Fibroblast of upper back skin (primary cell): ENCODE data around the gene ARMH4.
"Not testable (repeated sequence)": the region's sequence is repeated elsewhere in the genome, so short reads cannot be mapped to it uniquely, and the experiment has no call there.

Experiments used
- DNase-seq: peaks from one replicate; pipeline ENCODE4 v3.0.0-alpha.2; 2013

ARMH4 gene

DNA sequence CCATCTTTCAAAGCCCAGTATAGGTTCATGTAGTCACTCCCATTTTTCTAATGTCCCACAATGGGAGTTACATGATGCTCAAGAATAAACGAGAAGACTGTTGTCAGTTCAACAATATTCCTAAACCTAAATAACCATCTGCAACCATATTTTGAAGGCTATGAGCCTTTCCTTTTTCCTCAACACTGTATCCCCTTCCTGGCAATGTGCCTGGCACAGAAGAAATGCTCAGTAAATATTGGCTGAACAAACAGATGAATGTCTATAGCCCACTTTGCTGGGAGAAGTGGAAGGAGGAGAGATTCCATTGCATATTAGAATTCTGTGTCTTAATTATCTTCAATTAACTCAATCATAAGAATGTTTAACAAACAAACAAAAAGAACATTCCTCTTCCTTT lies 6.1 kb downstream of the ARMH4 start:
- DNase-seq, result no peak

DNA sequence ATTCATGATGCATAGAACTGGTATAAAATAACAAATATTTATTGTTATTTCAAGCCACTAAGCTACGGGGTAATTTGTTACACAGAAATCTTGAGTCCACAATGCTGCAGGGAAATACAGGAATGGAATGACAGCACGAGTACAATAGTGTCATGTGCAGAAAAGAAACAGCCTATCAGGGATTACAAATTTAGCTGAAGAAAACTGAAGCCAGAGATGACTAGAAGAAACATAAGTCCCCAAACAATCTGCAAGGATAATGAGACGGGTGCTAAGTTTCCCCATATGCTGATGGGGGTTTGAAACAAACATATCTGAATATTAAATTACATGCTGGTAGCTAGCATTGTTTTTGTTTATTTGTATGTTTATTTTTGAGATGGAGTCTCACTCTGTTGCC lies 8.9 kb downstream of the ARMH4 start:
- DNase-seq, result no peak

GRCh38 chr14:58141893-58142292 lies 10.1 kb downstream of the ARMH4 start:
- no peak for DNase-seq

- DNase-seq, result no peak
These were observed 13.1 kb downstream of the ARMH4 start for GRCh38 chr14:58138714-58139482.

GRCh38 chr14:58138031-58138713 lies 13.8 kb downstream of the ARMH4 start:
- no peak for DNase-seq

GRCh38 chr14:58133739-58134138 lies 18.3 kb downstream of the ARMH4 start:
- DNase-seq, result peak; percentile 75

DNA sequence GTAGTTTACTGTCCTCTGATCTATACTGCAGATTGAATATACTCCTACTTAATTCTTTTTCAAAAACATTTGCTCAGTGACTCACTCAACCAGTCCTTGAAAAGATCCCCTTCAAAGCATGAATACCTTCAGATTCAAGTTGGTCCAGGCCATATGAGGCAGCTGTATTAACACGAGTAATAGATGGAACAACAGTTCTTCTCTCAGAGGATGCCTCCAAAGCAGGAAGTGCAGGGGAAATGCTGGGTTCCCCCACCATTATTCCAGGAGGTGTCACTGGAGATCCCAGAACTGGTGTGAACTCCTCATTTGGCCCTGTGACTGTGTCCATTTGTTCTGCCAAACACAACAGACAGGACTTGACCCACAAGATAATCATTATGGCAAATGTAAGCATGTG lies 20.6 kb downstream of the ARMH4 start:
- peak; percentile 50 for DNase-seq

DNA sequence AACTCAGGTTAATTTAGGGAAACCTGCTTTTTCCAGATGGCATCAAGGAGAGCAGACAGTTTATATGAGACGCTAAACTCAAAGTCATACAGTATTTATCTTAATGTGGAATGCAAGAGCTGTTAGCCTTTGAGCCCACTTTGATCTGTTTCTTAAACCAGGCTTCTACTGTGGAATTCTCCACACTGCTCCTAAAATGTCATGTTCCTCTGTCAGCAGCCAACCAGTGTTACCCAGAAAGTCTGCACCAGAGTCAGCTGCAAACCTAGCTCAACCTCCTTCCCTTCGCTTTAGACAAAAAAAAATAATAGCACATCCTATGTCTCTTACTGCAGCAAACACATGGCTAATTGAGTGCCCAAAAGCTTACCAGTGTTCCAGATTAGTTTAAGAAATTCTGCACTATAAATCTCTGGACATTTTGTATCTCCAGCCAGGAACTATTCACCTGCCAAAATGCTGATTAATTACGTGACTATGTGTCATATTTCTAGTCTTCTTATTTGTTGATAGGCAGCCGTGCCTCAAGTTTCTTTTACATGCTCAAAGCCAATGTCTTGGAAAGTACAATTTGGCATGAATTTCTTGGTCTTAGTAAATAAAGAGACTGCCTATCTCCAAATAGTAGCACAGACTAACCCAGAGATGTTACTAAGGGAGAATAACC lies 21.8 kb downstream of the ARMH4 start:
- DNase-seq, result no peak

DNA sequence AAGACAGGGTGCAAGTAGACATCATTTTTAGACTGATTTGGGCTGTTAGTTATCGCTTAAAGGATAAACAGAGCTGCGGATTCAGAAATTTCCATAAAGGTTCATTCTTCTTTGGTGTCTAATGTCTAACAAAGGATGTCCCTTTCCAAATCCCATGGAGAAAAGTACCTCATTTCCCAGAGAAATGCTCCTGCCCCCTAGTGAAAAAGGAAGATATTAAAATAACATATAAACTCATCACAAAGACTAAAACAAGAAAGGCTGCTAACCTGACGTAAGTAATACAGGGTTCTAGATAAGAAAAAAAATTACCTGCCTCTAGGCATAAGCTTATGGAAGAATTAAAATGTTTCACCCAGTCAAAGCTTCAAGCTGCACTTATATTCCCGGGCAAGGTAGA lies 22.8 kb downstream of the ARMH4 start:
- no peak for DNase-seq

DNA sequence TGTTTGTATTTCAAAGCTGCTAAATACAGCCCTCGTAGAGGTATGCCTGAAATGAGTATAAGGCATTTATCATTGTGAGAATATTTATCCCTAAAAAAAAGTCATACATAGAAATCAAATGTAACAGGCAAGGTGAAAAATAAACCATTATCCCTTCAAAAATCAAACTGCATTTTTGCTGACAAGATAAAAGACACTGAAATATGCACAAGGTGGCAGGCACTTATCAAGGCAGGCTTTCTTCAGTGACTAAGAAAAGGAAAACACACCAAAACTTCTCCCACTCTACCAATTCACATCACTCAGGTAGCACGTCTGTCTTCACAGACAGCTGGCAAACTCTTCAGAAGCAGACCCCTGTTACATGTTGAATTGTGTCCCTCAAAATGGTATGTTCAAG lies 23.6 kb downstream of the ARMH4 start:
- no peak for DNase-seq

DNA sequence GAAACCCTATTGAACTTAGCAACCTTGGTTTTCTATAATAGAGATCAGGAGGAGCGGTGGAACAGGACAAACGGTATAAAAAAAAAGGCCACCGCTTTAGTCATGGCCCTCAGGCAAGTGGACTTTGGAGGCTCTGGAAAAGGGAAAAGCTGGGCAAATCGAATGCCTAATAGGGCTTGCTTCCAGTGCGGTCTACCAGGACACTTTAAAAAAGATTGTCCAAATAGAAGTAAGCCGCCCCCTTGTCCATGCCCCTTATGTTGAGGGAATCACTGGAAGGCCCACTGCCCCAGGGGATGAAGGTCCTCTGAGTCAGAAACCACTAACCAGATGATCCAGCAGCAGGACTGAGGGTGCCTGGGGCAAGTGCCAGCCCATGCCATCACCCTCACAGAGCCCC lies 29.5 kb downstream of the ARMH4 start:
- not testable (repeated sequence) for DNase-seq

- DNase-seq, result no peak
These were observed 30.4 kb downstream of the ARMH4 start for GRCh38 chr14:58121530-58122186.

GRCh38 chr14:58119381-58119780 lies 32.6 kb downstream of the ARMH4 start:
- no peak for DNase-seq

DNA sequence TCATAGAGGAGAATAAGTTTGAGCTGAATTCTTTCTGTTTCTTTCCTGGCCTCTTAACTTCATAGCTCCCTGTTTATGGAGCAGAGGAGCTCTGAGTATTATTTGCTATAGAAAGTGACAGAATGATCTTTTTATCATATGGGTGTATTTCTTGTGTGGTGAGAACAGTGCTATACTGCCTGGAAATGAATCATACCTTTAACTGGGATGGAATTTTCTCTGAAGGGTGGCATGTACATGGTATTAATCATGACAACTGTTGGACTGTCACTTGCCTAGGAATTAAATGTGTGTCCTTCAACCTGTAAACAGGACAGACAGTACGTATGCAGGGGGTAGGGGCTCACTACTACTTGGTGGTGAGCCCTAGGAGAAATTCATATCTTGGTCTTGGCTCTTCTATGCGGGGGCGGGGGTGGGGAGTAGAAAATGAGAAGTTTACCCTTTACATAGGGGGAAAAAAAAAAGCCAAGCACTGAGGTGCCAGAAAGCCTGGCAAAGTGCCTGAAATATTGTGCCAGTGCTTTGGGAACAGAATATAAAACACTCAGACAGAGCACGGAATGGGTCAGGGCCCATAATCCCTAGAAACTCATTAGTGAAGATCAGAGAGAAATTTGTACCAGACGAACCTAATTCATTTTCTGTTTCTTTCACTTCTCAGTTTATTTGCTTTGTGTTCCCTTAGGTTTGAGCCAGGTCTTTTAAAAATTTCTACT lies 33.8 kb downstream of the ARMH4 start:
- no peak for DNase-seq

- DNase-seq, result no peak
These were observed 42.3 kb downstream of the ARMH4 start for GRCh38 chr14:58109744-58110143.

DNA sequence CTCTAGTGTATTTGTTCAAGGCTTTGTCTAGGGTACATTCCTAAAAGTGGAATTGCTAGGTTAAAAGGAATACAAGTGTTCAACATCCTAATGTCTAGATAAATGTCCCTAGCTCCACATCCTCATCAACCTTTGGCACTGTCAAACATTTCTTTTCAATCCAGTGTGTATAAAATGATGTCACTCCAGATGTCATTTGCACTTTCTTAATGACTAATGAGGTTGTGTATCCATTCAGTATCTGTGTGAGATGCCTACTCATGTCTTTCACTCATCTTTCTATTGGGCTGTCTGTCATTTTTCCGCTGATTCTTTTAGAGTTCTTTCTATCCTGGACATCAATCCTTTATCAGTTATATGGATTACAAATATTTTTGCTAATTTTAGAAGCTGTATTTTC lies 43.3 kb downstream of the ARMH4 start:
- DNase-seq, result no peak

DNA sequence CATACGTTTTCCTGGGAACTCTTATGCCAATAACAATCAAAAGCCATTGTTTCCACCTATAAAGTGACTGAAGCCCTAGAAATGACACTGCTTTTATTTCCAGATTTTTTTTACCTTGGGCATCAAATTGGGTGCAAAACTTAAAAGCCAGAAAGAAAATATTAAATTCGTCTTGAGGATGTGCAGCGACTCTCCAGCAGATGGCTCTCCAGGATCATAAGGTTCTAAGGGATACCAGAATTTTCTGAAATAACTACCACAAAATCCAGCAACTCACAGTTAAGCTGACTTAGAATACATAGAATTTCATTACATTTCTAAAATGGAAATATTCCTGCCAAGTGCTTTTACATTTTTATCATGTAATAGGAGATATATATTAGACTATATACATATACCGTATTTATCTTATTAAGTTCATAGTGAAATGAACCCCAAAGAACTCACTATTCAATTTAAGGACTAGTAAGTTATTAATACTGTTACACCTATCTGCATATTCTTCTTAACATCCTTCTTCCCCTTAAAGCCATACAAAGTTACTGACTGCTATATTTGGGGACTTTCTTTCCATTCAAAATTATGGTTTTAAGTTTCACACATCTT lies 44.0 kb downstream of the ARMH4 start:
- DNase-seq, result peak; percentile 64

DNA sequence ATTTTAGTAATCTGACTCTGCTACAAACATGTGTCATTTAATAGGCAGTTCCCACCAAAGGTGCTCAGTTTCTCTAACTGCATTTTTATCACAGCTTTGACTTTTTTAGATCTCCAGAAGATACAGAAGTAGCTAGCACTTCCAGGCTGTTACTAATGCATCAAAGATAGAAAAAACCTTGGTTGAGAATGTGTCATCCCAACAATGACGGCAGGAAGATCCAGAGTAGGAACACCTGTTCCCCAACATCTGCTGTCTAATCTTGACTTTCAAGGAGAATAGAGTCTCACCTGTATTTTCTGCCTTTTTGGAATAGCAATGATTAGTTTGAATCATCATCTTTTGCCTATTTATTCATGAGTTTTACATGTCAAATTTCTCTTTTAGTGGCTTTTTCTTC lies 45.0 kb downstream of the ARMH4 start:
- no peak for DNase-seq

DNA sequence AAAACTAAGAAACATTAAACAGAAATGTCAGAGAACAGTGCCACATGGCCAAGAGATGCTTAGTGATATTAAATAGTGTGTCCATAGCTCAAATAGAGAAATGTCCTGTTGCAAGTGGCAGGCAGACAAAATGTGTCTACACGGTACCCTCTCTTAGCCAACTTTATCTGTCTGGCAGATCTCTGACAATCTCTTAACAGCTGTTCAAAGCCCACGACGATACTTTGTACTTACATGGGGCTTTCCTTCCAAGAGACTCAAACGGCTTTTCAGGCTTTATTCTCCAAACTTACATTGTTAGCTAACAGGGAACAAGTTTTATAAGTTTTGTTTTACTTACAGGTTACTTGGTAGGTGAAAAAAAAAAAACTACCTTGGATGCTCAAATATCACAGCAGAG lies 45.6 kb downstream of the ARMH4 start:
- no peak for DNase-seq

GRCh38 chr14:58104808-58105207 lies 47.2 kb downstream of the ARMH4 start:
- peak; percentile 24 for DNase-seq

DNA sequence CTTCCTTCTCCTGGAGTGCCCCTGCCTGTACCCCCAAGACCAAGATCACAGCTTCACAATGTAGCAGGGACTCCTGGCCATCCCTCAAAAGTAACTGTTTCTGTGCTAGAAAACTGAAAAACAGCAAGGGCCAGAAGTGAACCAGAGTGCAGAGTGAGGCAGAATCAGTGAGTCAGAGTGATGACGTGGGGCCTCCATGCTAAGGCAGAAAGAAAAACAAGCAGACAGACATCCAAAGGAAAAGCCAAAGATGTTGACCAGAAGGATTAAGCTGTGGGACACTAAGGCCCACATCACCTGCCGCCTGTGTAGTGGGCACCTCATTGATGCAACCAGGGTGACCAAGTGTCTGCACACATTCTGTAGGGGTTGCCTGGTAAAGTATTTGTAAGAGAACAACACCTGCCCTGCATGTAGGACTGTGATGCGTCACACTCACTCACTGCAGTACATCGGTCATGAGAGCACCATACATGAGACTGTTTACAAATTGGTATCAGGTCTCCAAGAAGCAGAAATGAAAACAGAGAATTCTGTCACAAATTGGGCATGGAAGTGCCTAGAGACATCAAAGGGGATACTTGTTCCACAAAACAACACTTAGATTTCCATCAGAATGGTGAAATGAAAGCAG lies 51.2 kb downstream of the ARMH4 start:
- DNase-seq, result peak; percentile 41

- no peak for DNase-seq
These were observed 52.3 kb downstream of the ARMH4 start for GRCh38 chr14:58099682-58100081.
